Measurements from ENCODE around the gene KLHDC7B.

KLHDC7B gene

DNA sequence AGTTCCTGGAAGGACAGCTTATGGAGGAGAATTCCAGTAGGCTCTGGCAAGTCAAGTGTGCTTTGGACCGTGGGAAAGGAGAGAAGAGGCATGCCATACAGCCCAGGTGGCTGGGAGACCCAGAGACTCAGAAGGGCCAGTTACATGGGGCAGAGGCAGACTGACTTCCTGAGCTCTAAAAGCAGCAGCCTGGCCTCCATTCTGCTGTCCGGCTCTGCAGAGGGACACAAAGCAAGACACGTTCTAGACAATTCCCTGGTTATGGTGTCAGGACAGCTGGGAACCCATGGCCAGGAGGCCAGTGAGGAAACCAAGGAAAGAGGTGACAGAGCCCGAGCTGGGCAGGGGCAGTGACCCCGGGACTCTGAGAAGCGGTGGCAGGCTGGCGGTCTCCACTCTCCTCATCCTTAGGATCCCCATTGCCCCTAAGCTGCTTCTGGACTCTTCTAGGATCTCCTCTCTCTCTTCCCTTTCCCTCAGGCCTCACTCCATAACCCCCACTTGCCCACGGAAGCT, 29.8 kb downstream of the KLHDC7B start:
- DNase-seq = no peak

DNA sequence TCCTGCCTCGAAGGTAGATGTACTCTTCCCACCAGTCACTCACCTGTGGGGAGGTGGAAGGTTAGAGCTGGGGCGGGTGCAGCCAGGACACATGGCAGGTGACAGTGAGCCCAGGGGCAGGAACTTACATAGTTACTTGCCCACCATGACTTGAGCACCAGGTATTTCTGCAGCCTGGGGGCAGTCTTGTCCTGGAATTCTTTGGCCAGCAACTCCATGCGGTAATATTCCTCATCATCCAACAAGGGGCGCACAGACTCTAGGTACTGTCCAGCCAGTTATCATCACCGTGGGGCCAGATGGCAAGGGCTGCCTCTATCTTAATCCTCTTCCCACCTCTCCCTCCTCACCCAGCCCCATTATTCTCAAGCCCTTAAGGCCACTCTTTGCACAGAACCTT, 30.4 kb downstream of the KLHDC7B start:
- DNase-seq = peak; percentile 37 to 44

DNA sequence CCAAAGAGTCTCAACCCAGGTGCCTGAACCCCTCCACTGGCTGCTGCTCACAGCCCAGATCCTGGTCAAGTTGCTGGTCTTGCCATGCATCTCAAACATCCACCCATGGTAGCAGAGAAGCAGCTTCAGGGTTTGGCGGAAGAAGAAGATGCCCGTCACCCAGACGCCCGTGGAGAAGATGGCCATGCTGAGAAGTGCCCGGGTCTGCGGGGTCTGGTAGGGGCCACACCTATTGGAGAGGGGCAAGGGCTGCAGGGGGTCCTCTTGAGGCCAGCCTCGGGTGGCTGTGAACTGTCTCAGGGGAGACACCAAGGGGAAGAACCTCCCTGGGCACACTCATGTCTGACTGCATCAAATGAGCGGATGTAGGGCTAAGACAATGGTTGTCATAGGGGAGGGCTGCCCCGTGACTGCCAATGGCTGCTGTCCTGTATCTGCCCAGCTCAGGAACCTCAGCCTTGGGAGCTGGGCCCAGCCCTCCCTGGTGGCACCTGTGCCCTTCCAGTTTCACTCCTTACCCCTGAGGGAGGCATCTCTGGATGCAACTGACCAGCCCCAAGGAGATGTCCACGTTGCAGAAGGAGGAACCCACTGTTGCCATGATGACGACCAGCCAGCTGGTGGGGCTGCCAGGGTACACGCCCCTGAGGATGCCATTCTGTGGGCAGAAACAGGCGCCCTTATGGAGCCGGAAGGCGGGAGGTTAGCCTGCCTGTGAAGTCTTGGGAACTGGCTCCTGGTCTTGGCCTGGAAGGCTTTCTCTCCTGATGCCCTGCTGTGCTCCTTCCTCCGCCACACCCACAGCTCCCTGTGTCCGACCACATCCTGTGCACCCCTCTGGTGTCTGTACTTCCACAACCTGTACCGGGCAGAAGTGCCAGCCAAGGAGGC, 31.4 kb downstream of the KLHDC7B start:
- no peak for DNase-seq

- no peak for DNase-seq
These were observed 31.9 kb downstream of the KLHDC7B start for GRCh38 chr22:50577697-50577986.

- no peak for DNase-seq
These were observed 32.5 kb downstream of the KLHDC7B start, which contains the start of gene CPT1B for GRCh38 chr22:50577987-50578775. Gene CPT1B, minus strand, starts transcription at chr22:50578427. Its CDS starts 512 bp downstream, at chr22:50577915.

GRCh38 chr22:50578776-50579310, 33.1 kb downstream of the KLHDC7B start:
- DNase-seq = no peak

- DNase-seq = no peak
These were observed 34.1 kb downstream of the KLHDC7B start for GRCh38 chr22:50579752-50580151.

GRCh38 chr22:50581031-50581949, 35.6 kb downstream of the KLHDC7B start:
- DNase-seq = no peak

DNA sequence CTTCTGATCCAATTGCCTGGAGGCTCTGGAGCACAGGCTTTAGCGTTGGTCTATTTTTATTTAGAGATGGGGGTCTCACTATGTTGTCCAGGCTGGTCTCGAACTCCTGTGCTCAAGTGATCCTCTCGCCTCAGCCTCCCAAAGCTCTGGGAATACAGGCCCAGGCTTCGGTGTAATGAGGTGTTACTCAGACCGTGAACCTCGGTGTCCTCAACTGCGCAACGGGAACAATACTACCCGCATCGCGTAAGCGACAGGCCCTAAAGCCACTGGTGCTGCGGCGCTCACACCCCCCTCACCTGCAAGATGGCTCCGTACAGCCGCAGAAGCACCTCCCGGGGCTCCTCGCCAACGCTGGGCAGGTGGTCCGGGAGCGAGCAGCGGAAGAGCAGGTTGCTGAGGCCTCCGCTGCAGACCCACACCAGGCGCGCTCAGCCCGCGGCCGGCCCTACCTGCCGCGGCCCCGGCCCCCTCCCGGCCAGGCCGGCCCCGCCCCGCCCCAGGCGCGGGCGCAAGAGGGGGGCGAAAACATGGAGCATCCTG, 36.3 kb downstream of the KLHDC7B start:
- no peak for DNase-seq

DNA sequence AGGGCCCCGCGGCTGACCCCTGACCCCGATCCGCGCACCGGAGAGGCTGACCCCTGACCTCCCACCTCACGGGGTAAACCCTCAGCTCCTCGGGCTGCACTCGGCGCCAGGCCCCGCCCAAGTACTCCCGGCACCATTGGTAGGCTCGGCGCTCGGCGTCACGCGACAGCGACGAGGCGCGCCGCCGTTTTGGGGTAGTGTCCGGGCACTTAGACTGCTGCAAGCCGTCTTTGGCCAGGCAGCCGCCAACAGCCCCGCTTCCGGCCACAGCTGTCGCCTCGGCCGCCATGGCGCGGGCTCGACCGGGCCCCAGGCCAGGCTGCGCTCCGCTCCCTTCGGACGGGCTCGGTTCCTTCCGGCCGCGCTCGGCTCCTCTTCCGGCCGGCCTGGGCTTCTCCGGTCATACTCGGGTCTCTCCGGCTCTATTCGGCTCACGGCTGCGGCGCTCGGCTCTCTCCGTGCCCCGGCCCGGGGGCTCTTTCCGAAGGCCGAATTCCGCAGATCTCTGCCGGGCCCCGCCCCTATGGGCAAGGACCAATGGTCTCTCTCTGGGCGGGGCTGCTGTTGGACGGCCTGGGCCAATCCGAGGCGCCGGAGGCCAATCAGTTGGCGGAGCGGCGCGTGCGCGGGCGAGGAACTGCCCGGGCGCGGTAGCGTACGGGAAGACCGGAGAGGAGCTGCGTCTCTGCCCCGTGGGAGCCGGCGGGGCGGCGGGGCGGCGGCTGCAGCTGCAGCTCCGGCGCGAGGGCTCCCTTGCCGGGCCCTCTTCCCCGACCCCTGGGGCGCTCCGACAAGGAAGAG, 37.0 kb downstream of the KLHDC7B start, which contains the start of gene CHKB:
Gene CHKB, minus strand, starts transcription at position 357 of the 801 bp plus-strand sequence. Its CDS starts 68 bp downstream, at position 289.
- DNase-seq = peak; percentile 86 to 93

DNA sequence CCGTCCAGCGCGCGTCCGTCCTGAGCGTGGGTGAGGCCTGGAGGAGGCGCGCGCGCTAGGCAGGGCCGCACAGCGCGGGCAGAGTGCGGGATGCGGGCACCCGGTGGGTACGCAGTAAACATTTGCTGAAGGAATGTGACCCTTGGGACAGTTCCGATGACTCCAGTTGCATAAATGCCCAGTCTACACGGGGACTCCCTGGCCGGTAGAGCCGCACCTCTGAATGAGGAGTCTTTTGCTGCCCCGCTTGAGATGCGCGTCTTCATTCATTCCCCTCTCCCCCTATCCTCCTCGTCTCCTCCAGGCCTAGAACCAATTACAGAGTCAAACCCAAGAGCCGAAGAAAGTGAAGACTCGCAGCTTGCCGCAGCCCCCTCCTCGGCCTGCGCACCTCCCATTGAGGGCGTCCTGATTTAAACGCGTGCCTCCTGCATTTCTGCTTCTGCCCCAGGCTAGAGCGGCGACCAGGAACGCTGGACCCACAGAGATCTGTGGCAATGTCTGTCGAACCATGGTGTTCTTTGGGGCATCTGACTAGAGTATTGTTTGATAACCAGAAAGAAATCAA, 37.7 kb downstream of the KLHDC7B start:
- no peak for DNase-seq

- no peak for DNase-seq
These were observed 38.7 kb downstream of the KLHDC7B start for GRCh38 chr22:50584106-50585096.

- no peak for DNase-seq
These were observed 39.5 kb downstream of the KLHDC7B start for GRCh38 chr22:50585238-50585637.

DNA sequence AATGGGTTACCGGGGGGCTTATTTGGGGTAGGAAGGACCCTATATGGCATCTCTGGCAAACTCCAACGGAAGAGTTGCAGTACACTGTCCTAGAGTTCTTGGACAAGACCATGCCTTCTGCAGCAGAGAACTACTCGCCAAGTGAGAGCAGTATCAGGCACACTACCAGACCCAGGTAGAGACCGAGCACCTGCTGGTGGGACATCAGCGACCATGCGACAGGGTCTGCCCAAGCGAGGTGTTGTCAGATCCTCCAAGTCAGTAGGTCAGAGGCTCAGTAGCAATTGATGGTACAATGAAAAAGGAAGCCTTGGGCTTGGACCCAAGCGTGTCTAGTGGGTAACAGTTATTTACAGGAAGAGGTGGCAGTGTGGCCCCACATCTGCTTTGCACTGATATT, 40.1 kb downstream of the KLHDC7B start:
- DNase-seq = no peak

GRCh38 chr22:50586416-50586815, 40.7 kb downstream of the KLHDC7B start:
- DNase-seq = no peak

- DNase-seq = no peak
These were observed 41.7 kb downstream of the KLHDC7B start for GRCh38 chr22:50587407-50587806.

- no peak for DNase-seq
These were observed 49.5 kb downstream of the KLHDC7B start for GRCh38 chr22:50595189-50595588.

GRCh38 chr22:50597097-50597496, 51.4 kb downstream of the KLHDC7B start:
- no peak for DNase-seq

DNA sequence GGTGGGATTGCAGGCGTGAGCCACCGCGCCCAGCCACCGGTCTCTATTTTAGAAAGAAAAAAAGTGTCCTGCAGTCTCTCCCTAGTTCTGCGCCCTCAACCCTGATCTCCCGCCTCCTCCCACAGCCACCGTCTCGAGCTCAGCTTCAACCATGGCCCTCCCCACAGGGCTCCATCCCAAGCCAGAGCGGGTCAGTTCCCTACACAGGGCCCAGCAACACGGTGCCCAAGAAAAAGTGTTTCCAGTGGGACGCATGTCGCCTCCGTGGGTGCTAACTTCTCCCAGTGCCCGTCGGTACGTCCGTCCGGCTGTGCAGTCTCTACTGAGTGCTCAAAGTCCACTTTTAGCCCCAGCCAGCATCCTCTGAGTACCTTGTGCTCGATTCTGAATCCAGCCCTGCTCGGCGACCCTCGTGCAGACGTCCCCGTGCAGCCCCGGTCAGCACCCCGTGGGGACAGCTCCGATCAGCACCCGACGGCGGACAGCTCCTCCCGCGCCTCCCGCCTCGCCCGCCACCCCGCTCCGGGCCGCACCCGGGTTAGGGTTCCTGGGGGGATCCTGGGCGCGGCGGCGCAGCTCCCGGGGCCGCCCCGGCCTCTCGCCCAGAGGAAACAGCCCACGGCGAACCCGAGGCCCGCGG, 54.2 kb downstream of the KLHDC7B start:
- DNase-seq = no peak
